GM21360 (cell line): ENCODE measurements around the gene MECP2.

ENCODE experiments used
- ATAC-seq: cut with Tn5 transposase; IDR thresholded peaks from one replicate; pipeline ENCODE4 v1.9.1; 2021; ENCODE audit warnings: mild to moderate bottlenecking, moderate library complexity; ENCODE audit not compliant: unreplicated experiment

The MECP2 gene

GRCh38 chrX:154019633-154020528 is 77.6 kb downstream of the MECP2 start, which contains the start of gene IRAK1:
Gene IRAK1 (minus strand): TSS chrX:154019902. CDS start chrX:154019812, 90 bp downstream.
- peak; percentile 60 for ATAC-seq

GRCh38 chrX:154019061-154019621 is 78.4 kb downstream of the MECP2 start:
- peak; percentile 3 for ATAC-seq

- no peak for ATAC-seq
Observed at GRCh38 chrX:154018518-154019060, 78.9 kb downstream of the MECP2 start.

GRCh38 chrX:154017766-154018517 is 79.6 kb downstream of the MECP2 start:
- ATAC-seq: no peak

- ATAC-seq: no peak
Observed at GRCh38 chrX:154016366-154017076, 81.0 kb downstream of the MECP2 start.

GRCh38 chrX:154015581-154016264 is 81.8 kb downstream of the MECP2 start:
- no peak for ATAC-seq

GRCh38 chrX:154014429-154015380 is 82.8 kb downstream of the MECP2 start:
- ATAC-seq: no peak

- ATAC-seq: no peak
Observed at GRCh38 chrX:154013614-154014360, 83.7 kb downstream of the MECP2 start.

- no peak for ATAC-seq
Observed at GRCh38 chrX:154013001-154013421, 84.5 kb downstream of the MECP2 start.

GRCh38 chrX:154012336-154012991 is 85.1 kb downstream of the MECP2 start:
- no peak for ATAC-seq

- no peak for ATAC-seq
Observed at GRCh38 chrX:154011376-154012335, 85.9 kb downstream of the MECP2 start.

GRCh38 chrX:154010330-154011087 is 87.0 kb downstream of the MECP2 start:
- no peak for ATAC-seq

- ATAC-seq: no peak
Observed at GRCh38 chrX:154008521-154008920, 89.0 kb downstream of the MECP2 start.

- no peak for ATAC-seq
Observed at GRCh38 chrX:154006947-154007346, 90.6 kb downstream of the MECP2 start.

GRCh38 chrX:154004315-154004714 is 93.2 kb downstream of the MECP2 start:
- no peak for ATAC-seq

GRCh38 chrX:154002215-154002719 is 95.2 kb downstream of the MECP2 start:
- no peak for ATAC-seq
